GM18505 (cell line): ENCODE results near the gene ZBTB21.
A peak's percentile ranks its signal among the peaks of the same experiment; 100 is the strongest.

Source experiments
- ATAC-seq: cut with Tn5 transposase; IDR thresholded peaks from one replicate; pipeline ENCODE4 v1.9.1; 2021; ENCODE audit not compliant: unreplicated experiment
- POLR2A ChIP-seq: IDR thresholded peaks from 4 replicates; pipeline ENCODE4 v1.6.1; 2011; ENCODE audit warnings: borderline replicate concordance; ENCODE audit not compliant: insufficient read depth, insufficient read length; ENCODE audit errors: extremely low read depth

ZBTB21 gene

DNA sequence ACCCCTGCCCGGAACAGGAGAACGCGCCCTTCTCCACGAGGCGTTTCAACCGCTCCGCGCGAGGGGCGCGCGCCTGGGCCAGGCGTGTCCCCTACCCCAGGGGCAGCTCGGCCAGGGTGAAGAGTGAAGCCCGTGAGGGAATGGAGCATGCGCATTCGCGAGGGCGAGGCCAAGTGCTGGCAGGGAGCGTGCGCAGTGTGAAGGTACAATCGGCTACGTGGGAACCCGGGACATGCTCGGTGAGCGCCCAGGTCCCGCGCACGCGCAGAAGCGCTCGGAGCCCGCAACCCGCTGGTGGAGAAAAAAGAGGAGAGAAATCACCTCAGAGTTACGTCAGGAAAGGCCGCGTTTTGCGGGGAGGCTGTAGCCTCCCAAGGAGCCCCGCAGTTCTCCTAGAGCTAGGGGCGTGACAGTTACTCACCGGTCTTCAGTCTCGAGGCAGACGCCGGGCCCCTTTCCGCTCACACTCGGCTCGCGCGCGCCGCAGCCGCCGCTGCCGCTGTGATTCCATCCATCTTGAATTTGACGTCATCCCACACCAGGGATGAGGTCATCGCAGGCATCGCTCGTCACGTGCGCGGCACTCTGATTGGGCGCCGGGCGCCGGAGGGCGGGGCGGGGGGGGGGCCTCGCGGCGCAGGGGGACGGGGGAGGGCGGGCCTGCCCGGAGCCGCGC lies at the start of gene ZBTB21:
Gene ZBTB21, minus strand, starts transcription at position 530 of the 676 bp plus-strand sequence. CDS start 16,265 bp downstream, outside the sequence.
- peak; percentile 57 for ATAC-seq
- TF ChIP-seq POLR2A: peak; percentile 92

DNA sequence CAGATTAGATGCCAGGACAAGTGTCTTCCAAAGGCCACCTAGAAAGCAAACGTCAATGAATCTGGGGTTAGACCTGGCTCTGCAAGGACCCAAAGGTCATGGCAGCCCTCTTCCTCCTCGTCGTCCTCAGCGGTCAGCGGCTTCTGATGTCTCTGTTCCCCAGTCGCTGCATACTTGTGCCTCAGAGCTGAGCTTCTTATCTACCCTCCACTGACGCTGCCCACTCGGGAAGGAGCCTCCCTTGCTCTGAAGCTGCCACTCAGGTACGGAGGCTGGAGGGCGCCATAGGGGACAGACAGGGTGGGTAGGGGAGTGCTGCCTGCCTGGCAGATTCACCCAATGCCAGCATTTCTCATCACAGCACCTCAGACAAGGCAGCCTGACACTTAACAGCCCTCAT lies 49.6 kb upstream of the ZBTB21 start:
- no peak for TF ChIP-seq POLR2A
- ATAC-seq: no peak

DNA sequence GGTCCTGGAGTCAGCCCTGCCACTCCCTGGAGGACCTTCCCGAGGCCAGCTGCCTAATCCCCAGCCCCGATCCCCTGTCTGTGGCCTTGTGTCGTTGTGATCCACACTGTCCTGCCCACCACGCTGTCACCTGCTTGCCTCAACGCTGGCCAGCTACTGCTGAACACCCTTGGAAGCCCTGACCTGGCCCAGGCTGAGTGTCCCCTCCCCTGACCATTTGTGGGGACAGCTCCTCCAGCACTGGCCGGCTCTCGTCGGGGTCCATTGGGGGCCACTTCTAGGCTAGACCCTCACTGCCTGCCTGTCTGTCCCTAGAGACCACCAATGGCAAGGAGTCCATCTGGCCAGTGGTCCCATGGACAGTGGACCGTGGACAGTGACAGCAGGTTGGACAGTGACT lies 49.0 kb upstream of the ZBTB21 start:
- ATAC-seq: no peak
- TF ChIP-seq POLR2A: no peak

DNA sequence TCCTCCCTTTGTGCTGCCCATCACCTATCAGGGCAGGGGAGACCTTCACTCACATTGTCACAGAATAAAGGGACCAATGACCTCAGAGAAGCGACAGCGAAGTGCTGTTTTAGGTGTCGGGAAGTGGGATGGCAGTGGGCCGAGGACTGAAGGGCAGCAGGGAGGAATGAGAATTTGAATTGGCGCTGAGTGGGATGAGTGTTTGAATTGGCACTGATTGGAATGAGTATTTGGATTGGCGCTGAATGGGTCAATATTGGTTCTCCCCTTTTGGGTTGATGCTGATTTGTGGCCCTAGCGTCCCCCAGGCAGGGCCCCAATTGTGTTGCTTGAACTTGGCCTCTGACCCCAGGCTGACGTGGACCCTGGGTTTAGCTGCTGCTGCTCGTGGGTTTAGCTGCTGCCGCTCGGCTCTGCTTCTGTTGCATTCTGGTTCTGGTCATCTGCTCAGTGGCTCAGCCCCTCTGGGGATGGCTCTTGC lies 48.5 kb upstream of the ZBTB21 start:
- no peak for TF ChIP-seq POLR2A
- ATAC-seq: no peak

DNA sequence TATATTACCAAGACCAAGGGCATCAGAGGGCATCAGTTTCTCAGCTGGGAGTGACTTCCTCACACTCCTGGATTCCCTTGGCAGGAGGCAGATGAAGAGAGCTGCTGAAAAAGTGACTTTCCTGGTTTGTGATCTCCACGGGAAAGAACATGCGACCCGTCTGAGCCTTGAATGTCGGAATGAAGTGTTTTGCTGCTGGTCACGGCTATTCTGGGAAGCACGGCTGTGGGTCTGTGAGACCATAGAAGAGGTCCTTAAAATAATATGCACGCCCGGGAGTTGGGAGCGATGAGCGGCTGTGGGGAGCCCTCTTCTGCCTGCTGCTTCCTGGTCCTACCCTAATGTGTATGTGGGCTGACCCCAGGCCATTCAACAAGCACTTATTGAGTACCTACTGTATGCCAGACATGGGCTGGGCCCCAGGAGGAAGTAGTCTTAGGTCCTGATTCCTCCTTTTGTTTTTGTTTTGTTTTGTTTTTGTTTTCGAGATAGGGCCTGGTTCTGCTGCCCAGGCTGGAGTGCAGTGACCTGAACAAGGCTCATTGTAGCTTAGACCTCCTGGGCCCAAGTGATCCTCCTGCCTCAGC lies 47.8 kb upstream of the ZBTB21 start:
- no peak for ATAC-seq
- TF ChIP-seq POLR2A: no peak

DNA sequence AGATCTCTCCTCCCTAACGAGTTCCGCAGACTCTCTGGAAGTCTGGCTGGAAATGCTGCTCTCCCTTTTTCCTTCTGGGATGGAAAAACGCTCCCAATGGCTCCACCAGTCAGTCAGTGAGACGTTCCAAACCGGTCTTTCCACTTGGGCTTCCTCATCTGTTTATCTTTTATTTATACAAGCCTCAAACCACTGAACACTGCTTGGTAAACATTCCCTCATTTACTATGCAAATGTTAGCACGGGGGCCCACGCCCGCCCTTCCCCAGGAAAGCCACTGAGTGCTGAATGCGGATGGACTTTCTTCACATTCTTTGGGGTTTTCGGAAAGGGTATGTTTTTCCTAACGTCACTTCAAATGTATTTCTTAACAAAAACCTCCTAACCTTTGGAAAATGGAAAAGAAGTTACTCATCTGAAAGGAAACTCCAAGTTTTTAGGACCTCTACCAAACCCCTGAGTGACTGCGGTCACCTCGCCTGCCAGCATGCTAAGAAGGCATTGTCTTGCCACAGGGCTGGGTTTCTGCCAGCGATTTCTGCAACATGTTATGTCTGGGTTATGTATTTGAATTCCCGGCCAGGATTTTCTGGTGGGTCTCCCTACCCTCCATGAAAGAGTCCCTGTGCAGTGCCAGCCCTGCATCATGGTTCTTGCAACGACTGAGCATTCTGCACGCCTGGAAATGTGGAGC lies 47.0 kb upstream of the ZBTB21 start:
- TF ChIP-seq POLR2A: no peak
- no peak for ATAC-seq

DNA sequence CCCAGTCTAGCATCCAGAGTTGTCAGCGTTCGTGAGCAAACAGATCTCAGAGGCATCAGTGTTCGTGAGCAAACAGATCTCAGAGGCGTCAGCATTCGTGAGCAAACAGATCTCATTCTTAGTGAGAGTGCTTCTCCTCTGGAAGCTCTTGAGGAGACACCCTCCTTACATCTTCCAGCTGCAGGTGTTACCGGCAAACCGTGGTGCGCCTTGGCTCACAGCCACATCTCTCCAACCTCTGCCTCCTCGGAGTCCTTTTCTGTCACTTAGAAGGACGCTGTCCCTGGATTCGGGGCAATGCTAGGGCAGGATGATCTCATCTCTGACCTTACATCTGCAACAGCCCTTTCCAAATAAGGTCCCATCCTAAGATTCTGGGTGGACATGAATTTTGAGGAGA lies 46.3 kb upstream of the ZBTB21 start:
- ATAC-seq: no peak

DNA sequence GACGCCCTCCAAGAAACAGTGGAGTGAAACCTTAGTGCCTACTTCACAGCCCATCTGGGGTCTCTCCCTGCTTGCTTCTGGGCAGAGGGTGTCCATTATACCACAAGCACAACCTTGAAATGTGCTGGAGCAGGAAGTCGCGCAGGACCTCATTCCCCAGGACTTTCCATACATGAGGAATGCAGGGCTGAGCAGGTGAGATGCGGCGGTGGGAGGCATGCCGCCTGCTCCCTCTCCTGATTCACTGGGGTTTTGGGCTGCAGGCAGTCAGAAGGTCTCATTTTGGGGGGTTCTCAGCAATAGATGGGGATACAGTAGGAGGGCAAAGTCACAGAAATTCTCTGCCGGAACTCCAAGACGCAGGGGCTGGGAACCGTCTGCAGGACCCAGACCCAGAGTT lies 45.3 kb upstream of the ZBTB21 start:
- TF ChIP-seq POLR2A: no peak
- no peak for ATAC-seq

More for the DNA sequence above, 46.3 kb upstream of the ZBTB21 start:
- TF ChIP-seq POLR2A: no peak

DNA sequence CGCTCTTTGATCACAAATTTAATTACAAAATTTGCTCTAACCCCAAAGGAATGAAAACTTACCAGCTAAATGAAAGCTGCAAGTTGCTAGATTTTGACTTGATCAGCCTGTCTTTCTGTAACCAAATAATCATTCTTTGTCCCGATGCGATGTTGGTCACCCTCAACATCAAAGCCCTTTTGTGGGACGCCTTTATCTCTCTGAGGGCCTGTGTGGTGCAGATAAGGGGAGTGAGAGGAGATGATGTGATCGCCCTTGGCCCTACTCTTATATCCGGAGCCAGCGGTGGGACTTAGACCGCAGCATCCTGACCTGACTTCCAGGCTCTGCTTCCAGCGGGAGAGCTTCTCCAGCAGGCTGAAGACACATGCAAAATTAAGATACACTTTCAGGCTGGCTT lies 41.6 kb upstream of the ZBTB21 start:
- ATAC-seq: no peak
- no peak for TF ChIP-seq POLR2A

DNA sequence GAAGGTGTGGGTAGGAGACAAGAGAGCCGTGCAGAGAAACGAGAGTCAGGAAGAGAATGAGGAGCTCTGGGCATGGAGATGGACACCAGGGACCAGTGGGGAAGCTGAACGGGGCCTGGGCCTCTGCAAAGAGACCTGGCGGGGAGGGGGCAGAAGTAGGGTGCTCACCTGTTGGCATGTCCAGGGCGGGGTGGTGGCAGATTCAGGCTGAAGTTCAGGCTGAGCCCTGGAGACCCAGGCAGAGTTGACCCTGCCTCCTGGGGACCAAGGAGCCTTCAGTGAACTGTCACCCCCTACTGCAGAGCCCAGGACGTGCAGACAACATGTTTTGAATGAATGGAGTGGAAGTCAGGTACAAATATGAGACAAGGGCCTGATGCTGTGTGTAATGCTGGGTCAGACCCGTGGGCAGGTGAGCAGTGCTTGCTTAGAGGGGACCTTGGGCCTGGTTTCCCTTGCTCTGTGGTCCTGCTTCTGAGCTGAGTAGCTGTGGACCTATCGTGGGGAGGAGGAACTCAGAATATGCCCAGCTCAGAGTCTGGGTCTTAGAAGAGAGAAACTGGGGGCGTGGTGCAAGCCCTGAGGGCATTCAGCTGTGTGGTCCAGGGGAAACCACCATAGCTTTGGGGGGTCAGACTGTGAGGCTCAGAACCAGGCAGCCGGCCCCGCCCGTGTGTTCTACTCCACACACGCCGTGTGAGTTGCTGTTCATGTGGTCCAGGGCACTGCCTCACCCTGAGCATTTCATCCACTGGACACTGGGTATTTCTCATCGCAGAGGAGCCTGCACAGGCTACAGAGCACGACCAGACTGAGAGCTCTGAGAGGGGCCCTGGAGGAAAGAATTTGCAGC lies 39.6 kb upstream of the ZBTB21 start:
- ATAC-seq: no peak
- TF ChIP-seq POLR2A: no peak

DNA sequence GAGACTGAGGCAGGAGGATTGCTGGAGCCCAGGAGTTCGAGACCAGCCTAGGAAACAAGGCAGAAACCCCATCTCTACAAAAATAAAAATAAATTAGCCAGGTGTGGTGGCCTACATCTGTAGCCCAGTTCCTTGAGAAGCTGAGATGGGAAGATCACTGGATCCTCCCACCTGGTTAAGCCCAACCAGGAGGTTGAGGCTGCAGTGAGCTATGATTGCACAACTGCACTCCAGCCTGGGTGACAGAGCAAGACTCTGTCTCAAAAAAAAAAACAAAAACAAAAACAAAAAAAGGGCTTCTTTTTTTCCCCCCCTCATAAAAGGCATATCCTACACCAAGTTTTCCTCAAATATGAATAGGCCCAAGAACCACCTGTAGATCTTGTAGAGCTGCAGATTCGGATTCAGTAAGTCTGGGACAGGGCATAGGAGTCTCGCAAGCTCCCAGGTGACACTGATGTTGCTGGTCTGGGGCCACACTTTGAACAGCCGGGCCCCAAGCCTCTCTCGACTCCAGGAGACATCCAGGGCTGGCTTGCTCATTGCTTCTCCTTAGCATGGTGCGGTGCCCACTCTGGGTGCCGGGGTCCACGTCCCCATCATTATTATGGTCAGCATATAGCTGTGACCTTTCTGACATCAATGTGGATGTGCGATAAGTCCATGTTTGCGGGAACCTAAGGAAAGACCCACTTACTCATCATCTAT lies 38.9 kb upstream of the ZBTB21 start:
- no peak for TF ChIP-seq POLR2A
- no peak for ATAC-seq

DNA sequence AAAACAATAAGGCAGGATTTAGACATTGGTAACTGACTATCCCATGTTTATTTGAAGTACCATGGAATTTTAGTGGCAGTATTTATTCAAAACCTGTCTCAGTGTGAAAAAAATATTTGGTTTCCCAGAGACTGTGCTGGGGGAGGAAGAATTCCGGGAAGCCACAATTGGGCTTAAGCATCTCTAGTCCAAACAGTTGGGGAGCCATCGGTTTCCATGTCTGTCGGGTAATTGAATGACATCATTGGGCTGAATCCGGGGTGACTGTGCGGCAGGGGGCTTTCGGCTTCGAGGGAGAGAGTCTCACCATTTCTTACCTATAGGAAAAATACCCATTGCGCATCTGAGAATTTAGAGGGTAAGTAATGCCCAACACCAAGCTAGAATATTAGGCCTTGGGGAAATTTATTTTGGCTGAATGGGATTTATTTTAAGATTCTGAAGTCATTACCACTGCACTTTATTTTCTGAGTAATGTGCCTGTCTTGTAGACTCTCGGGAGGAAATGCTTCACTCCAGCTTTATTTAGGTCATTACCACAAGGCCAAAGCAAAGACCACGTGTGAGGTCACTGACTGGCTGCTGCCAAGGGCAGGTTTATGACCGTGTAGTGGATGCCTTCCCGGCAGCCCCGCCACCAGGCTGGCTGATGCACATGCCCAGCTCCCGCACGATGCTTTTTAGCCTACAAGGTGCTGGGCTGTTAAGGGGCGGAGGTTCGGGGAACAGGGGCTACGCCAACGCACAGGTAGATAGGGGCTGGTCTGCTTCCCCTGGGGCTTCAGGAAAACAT lies 37.9 kb upstream of the ZBTB21 start:
- no peak for ATAC-seq

More for the DNA sequence above, 37.9 kb upstream of the ZBTB21 start:
- TF ChIP-seq POLR2A: no peak
